AG10803 (cell line): Measurements from ENCODE around the gene AGL.
A peak's percentile ranks its signal among the peaks of the same experiment; 100 is the strongest.

ENCODE experiments used
- DNase-seq: peaks from one replicate; pipeline ENCODE4 v3.0.0; 2010; ENCODE audit warnings: low read depth
- H3K4me3 ChIP-seq: 2 replicates; pipeline ENCODE4 v1.5.1; 2011; ENCODE audit warnings: mild to moderate bottlenecking, low read length, control low read depth
- TF ChIP-seq, protein P1 (sequence below): conservative IDR thresholded peaks from 2 replicates; pipeline ENCODE4 v1.5.1; 2011; ENCODE audit warnings: mild to moderate bottlenecking, low read length, control low read depth, inconsistent platforms

The AGL gene

DNA sequence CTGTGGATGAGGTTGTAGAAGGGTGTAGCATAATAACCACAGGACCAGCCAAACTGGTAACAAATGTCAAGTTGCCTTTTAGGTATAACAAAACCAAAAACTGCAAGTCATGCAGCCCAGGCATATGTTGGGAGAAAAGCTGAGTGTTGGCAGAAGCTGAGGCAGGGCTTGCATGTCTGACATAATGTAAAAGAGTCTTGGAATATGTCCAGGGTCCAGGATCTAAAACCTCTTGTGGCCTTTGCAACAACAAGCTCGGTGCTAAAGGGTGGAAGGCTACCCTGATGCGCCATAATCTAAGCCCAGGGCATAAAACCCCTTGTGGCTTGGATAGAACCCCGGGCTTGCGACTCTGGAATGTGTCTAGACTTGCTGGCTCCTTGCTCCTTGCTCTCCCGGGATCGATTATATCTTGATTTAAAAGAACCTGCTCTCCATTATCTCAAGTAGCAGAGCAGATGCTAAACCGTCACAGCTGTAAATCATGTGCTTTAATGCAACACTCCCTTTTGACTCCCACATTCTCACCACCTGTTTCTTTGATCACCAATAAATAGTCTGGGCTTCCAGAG is 93.1 kb downstream of the AGL start:
- TF ChIP-seq, protein P1, sequence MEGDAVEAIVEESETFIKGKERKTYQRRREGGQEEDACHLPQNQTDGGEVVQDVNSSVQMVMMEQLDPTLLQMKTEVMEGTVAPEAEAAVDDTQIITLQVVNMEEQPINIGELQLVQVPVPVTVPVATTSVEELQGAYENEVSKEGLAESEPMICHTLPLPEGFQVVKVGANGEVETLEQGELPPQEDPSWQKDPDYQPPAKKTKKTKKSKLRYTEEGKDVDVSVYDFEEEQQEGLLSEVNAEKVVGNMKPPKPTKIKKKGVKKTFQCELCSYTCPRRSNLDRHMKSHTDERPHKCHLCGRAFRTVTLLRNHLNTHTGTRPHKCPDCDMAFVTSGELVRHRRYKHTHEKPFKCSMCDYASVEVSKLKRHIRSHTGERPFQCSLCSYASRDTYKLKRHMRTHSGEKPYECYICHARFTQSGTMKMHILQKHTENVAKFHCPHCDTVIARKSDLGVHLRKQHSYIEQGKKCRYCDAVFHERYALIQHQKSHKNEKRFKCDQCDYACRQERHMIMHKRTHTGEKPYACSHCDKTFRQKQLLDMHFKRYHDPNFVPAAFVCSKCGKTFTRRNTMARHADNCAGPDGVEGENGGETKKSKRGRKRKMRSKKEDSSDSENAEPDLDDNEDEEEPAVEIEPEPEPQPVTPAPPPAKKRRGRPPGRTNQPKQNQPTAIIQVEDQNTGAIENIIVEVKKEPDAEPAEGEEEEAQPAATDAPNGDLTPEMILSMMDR = no peak
- no peak overlapping the region for H3K4me3 ChIP-seq
- peak; percentile 97 for DNase-seq

DNA sequence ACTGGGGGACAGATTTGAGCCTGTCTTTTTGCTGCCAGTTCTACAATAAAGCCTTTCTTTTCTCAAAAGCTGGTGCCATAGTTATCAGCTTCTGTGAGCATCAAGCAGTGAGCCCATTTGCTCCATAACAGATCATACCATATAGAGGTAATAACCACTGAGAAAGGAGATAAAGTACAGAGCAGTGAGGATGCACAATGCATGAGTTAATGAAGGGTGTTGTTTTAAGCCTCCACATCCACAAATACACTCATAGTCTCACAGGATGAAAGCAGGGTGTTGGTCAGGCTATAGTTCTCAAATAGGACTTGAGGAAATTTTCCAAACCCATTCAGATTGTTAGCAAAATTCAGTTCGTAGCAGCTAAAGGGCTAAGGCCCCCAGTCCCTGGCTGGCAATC is 94.0 kb downstream of the AGL start:
- DNase-seq = no peak
- TF ChIP-seq, protein P1 = no peak
- no peak overlapping the region for H3K4me3 ChIP-seq

DNA sequence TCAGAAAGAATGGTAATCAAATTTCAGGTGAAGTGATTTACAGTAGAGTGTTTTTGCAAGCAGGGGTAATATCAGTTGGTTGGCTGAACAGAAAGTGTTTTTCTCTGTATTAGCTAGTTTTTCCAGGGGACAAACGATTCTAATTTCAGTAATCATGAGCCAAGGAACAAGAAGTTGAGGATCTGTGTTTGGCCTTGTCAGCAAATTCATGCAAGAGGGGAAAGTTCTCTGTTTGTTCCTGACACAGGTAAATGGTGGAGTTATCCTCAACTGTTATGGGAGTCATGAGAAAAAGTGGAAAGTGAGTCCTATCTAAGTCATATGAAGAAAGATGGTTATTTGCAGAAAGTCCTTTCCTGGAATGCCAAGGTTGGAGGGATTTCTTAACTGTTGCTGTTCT is 95.0 kb downstream of the AGL start:
- DNase-seq = no peak
- TF ChIP-seq, protein P1 = no peak
- H3K4me3 ChIP-seq = no peak overlapping the region

DNA sequence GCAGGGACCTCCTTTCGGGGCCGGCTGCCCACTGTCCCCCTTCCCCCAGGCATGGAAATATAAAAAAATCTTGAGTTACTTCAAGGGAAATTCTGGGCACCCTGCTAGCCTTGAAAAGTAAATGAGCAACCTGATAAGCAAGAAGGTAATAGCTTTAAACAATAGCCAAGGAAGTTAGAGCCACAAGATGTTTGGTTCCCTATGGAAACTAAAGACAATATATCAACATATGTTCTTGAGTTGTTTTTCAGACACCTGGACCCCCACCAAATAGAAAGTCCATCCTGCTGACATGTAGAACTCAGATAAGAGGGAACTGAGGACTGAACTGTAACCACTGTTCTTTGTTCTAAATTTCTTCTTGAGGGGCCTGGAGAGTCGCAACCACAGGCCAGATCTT is 100.3 kb downstream of the AGL start:
- TF ChIP-seq, protein P1 = no peak
- H3K4me3 ChIP-seq = no peak overlapping the region
- no peak for DNase-seq

DNA sequence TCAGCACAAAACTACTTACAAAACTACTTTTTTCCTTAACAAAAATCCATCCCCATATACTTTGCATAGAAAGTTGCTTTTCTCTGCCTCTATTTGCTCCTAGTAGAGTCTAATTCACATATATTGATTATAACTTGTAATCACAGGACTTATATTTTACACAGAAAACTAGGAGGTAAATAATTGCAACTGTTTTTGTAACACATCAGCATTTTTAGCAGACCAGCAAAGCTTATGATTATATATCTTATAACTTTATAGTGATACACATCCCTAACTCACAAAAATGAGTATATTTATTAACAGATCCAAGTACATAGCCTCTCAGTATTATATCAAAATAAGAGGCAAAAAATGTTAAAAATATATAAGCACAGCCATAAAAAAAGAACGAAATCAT is 102.4 kb downstream of the AGL start:
- TF ChIP-seq, protein P1 = no peak
- H3K4me3 ChIP-seq = no peak overlapping the region
- DNase-seq = no peak

DNA sequence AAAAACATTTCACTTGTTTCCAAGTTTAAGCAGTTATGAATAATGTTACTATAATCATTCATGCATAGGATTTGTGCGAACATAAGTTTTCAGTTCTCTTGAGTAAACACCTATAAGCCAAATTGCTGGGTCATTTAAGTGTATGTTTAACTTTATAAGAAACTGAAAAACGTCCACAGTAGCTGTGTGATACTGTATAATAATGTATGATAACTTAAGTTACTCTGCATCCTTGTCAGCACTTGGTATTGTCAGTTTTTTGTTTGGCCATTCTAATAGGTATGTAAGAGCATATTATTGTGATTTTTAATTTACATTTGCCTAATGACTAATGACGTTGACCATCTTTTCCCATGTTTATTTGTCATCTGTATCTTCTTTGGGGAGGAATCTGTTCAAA is 105.2 kb downstream of the AGL start:
- no peak for DNase-seq
- H3K4me3 ChIP-seq = no peak overlapping the region
- TF ChIP-seq, protein P1 = no peak

DNA sequence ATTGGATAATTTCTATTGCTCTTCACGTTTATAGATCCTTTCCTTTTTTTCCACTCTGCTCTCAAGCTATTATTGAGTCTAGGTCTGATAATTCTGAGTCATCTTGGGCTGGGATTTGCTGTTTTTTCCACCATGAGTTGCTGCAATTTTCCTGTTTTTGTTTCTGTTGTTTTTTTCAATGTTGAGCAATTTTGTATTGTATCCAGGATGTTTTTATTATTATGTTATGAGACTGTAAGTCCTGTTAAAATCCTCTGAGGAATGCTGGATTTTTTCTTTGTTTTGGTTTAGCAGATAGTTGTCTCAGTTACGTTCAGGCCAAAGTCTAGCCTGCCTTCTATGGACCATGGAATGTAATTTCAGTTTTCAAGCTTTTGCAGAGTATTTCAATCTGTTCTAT is 106.6 kb downstream of the AGL start:
- H3K4me3 ChIP-seq = no peak overlapping the region
- peak; percentile 88 for DNase-seq
- TF ChIP-seq, protein P1 = peak; percentile 49
